ENCODE results near the gene CD53.
"Not testable (repeated sequence)": the region's sequence is repeated elsewhere in the genome, so short reads cannot be mapped to it uniquely, and the experiment has no call there.

The CD53 gene, protein sequence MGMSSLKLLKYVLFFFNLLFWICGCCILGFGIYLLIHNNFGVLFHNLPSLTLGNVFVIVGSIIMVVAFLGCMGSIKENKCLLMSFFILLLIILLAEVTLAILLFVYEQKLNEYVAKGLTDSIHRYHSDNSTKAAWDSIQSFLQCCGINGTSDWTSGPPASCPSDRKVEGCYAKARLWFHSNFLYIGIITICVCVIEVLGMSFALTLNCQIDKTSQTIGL

DNA sequence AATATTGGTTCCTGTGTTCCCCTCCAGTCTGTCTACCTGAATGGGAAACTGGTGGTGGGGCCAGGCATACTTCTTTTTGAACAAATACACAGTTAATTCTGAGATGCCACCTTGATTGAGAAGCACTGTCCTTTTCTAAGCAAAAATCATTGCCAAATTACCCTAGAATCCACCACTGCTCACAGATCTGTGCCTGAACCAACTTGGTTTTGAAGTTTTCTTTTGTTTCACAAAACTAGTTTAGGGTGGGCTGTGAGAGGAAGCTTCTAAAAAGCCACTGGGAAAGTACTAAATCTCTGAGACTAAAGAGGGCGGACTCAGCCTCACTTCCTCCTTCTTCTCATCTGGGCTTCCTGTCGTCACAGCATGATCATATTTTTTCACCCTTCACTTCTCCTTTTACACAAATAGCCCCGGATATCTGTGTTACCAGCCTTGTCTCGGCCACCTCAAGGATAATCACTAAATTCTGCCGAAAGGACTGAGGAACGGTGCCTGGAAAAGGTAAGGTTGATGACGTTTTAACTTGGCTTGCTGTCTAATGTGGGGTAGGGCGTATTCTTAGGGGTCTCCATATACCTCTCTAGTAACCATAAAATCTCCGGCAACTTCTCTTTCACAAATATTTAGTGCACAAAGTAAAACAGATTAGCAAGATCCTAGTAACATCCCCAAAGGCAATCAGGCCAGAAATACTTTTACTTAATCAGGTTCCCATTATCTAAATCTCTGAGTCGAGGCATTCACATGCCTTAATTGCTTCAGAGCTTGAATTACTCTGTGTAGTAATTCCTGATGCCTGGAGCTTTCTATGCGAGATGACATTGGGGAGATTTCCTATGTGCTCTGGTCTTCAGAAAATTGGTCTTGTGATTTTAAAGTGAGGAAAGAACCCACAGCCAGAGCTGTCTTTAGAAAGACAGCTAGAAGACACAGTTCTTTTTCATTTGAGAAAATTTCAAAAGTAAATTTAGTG lies at the start of gene CD53:
TSS of gene CD53 (plus strand) at position 404 of the 976 bp plus-strand sequence. CDS start 18,261 bp downstream, outside the sequence.
- DNase-seq (ENCODE audit: extremely low read depth in 1 of 2, low read depth in 1 of 2): no peak

DNA sequence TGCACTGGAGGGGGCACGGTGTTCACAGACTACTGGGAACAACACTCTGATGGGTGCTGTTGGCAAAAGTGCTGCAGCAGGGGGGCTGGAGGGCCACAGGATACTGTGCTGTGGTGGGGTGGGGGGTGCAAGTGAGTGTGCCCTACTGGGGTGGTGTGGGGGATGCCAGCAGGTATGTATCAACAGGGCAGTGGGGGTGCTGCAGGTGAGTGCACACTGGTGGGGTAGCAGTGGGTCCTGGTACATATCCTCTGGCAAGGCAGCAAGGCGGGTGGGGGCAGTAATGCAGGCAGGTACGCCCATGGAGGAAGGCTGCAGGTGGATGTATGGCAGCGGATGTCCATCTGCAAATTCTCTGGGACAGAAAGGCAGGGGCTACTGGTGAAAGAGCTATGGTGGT lies 48.8 kb upstream of the CD53 start:
- DNase-seq (ENCODE audit: extremely low read depth in 1 of 2, low read depth in 1 of 2): no peak

DNA sequence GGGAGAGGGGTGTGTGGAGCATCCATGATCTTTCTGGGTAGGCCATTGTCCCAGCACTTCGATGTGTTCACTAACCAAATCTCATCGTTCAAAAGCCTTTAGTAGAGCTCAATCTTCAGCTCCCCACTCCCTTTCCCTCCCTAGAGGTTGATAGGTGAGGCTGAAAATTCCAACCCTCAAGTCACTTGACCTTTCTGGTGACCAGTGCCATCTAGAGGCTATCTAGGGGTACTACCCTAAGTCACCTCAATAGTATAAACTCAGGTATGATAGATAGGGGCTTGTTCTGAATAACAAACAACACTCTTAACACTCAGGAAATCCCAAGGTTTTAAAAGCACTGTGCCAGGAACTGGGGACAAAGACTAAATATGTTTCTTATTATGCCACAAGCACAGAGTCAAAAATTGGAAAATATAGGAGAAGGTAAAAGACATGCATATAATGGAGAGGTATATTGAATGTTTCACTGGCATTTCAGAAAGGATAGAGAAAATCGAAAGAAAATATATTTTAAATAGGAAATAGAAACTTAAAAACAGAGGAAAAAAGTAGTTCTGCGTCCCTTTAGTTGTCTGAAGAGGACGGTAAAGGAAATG lies 42.9 kb upstream of the CD53 start:
- no peak for DNase-seq (ENCODE audit: extremely low read depth in 1 of 2, low read depth in 1 of 2)

DNA sequence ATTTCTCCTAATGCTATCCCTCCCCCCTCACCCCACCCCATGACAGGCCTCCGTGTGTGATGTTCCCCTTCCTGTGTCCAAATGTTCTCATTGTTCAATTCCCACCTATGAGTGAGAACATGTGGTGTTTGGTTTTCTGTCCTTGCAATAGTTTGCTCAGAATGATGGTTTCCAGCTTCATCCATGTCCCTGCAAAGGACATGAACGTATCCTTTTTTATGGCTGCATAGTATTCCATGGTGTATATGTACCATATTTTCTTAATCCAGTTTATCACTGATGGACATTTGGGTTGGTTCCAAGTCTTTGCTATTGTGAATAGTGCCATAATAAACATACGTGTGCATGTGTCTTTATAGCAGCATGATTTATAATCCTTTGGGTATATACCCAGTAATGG lies 39.2 kb upstream of the CD53 start:
- DNase-seq (ENCODE audit: extremely low read depth in 1 of 2, low read depth in 1 of 2): not testable (repeated sequence)

DNA sequence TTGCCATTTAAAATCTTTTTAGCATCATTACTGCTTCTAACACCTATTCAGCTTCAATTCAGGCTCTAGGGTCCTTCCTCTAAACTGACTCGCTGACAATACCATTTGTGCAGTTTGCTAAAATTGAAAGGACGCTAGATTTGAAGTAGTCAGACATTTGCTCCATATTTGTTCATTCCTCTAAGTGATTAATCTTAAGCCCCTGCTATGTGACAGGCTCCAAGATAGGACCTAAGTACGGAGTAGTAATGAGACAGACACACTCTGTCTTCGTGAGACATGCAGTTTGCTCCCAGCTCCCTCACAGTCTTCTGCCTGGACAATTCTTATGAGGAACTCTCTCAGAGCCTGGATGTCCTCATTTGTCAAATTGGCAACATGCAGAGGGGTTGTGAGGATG lies 26.1 kb upstream of the CD53 start:
- no peak for DNase-seq (ENCODE audit: extremely low read depth in 1 of 2, low read depth in 1 of 2)

DNA sequence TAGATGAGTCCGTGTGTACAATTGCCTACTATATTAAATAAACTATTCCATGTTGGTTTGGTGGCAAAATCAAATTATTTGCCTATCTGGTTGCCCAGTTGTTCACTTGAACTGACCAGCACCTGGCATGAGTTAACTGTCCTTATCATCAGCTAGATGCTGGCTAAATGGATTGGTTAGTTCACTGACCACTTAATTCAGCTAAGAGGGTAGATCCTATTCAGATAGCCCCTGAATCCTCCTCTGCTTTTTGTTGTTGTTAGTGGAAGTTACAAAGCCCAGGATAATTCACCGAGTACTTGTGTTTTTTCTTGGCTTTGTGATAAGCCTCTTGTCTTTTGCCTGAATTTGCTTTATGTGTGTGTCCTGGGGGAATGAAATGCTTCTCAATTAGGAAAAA lies 22.8 kb upstream of the CD53 start:
- no peak for DNase-seq (ENCODE audit: extremely low read depth in 1 of 2, low read depth in 1 of 2)

DNA sequence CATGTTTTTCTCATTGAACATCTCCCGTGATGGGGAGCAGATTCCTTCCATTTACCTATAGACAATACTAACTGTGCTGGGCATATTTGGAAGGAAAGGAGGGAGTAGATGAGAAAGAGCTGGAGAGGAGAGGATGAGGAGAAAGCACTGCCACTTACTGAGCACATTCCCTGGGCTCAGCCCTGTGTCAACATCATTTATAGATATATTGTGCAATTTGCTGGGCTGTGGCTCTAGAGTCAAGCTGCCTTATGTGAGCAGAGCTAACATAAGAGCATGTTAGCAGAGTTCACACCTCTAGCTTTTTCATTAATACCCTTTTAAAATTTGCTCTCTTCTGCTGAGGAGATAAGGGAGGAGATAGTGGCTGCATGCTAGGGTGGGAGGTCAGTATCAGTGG lies 22.3 kb upstream of the CD53 start:
- no peak for DNase-seq (ENCODE audit: extremely low read depth in 1 of 2, low read depth in 1 of 2)

DNA sequence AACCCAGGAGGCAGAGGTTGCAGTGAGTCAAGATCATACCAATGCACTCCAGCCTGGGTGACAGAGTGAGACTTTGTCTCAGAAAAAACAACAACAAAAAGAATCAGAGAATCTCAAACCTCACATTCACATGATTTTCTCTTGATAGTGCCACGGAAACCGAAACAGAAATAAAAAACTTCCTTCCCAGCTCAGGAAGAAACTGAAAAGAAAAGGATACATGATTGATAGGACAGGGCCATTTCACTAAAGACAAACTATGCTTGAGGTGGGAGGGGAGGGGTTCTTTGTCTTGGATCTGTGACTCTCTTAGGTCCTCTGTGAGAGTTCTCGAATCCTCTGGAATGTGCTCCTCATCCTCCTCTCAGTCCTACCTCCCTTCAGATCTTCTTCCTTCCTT lies 19.8 kb upstream of the CD53 start:
- DNase-seq (ENCODE audit: extremely low read depth in 1 of 2, low read depth in 1 of 2): no peak

DNA sequence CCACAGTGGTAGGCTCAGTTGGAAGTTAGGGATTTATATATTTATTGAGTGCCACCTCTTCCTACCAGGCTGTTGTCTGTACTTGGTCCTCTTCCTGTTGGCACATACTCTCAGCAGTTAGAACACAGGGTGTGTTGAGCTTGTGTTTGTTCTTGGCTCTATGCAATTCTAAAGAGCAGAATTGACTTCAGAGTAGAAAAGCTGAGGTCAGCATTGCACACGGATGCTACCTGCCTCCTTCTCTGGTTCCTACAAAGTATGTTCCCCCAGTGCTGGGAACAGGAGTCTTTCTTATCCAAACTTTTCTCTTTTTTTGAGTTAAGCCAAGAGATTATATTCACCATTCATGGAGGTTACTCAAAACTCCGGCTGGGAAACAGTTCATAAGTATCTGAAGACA lies 16.5 kb upstream of the CD53 start:
- no peak for DNase-seq (ENCODE audit: extremely low read depth in 1 of 2, low read depth in 1 of 2)

DNA sequence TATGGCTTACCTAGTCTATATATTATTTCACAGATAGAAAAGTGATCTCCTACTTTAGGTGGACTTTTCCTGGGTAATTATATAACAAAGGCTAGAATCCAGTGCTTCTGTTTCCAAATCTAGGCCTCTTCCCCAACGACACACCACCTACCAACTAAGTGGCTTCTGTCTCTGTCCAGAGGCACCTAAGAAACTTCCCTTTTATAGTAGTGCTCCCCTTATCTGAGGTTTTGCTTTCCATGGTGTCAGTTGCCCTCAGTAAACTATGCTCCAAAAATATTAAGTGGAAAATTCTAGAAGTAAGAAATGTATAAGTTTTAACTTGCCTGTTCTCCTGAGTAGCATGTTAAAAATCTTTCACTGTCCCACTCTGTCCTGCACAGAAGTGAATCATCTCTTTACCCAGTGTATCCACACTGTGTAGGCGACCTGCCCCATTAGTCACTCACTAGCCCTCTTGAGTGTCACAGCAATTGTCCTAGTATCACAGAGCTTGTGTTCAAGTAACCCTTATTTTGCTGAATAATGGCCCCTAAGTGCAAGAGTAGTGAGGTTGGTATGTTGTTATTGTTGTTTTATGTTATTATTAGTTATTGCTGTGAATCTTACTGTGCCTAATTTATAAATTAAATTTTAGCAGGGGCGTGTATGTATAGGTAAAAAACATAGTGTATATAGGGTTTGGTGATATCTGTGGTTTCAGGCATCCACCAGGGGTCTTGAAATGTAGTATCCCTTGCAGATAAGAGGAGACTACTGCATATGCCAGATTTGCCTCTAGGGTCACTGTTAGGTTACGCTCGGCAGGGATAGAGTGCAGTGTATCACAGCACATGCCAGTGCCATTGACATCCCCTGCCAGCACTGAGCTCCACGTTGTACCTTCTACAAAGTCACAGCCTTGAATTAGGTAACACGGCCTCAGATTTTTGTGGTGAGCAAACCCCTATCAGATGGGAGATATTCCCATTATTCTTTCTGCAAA lies 14.7 kb upstream of the CD53 start:
- DNase-seq (ENCODE audit: extremely low read depth in 1 of 2, low read depth in 1 of 2): no peak

DNA sequence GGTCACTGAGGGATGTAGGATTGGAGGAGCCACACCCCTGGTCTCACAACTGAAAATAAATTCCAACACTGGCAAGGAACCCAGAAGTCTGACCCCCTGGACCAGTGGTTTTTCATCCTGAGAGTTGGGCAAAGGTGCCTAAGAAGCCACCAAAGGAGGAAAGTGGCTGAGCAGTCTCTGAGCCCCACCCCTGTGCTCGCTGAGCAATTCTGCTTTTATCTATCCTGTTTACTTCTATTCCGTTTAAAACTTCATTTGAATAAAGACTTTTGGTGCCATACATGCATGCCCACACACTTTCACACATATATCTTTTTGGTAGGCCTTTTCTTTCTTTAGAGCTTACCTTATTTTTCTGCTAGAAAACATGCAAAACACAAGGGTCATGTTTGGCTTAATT lies 13.9 kb upstream of the CD53 start:
- DNase-seq (ENCODE audit: extremely low read depth in 1 of 2, low read depth in 1 of 2): no peak

DNA sequence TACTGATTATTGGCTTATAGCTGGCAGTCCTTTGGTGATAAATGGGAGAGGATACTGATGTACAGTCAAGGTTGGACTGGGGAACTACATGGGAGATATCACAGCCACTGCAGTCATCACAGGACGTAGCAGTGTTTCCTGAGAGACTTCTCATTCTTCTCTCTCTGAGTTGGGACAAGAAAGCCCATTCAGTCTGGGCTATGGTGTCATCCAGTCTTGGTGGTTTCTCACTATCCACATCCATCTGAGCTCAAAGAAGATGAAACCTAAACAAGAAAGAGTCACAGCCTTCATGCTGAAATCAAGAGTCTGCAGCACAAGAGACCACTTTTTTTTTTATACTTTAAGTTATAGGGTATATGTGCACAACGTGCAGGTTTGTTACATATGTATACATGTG lies 12.8 kb upstream of the CD53 start:
- no peak for DNase-seq (ENCODE audit: extremely low read depth in 1 of 2, low read depth in 1 of 2)

DNA sequence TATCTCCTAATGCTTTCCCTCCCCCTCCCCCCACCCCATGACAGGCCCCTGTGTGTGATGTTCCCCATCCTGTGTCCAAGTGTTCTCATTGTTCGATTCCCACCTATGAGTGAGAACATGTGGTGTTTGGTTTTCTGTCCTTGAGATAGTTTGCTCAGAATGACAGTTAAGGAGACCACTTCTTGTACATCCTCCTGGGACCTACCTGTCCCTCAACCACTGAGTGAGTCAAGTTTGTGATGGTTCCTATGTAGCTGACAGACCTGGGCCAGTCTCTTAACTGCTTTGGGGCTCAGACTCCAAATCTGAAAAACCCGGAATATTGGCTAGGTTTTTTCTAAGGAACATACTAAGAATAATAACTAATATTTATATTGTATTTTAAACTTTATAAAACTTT lies 12.3 kb upstream of the CD53 start:
- DNase-seq (ENCODE audit: extremely low read depth in 1 of 2, low read depth in 1 of 2): not testable (repeated sequence)

DNA sequence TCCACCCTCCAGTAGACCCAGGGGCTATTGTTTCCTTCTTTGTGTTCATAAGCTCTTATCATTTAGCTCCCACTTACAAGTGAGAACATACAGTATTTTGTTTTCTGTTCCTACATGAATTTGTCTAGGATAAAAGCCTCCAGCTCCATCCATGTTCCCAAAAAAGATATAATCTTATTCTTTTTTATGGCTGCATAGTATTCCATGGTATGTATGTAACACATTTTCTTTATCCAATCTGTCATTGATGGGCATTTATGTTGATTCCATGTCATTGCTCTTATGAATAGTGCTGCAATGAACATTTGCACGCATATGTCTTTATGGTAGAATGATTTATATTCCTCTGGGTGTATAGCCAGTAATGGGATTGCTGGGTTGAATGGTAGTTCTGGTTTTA lies 11.0 kb upstream of the CD53 start:
- DNase-seq (ENCODE audit: extremely low read depth in 1 of 2, low read depth in 1 of 2): not testable (repeated sequence)

DNA sequence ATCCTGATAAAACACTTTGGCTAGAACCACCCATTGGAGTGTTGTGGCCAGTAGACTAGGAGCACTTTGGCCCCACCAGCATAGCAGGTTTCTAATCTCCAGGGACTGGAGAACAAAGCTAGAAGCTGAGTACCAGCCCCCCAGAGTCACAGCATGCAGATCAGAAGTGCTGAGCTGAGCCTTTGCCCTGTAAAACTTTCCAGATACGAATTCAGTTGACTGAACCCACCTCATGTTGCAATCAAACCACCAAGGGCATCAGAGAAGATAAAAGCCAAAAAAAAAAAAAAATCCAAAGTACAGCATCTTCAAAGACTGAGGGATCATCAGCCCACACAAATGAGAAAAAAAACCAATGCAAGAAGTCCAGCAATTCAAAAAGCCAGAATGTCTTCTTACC lies 8.7 kb upstream of the CD53 start:
- no peak for DNase-seq (ENCODE audit: extremely low read depth in 1 of 2, low read depth in 1 of 2)

DNA sequence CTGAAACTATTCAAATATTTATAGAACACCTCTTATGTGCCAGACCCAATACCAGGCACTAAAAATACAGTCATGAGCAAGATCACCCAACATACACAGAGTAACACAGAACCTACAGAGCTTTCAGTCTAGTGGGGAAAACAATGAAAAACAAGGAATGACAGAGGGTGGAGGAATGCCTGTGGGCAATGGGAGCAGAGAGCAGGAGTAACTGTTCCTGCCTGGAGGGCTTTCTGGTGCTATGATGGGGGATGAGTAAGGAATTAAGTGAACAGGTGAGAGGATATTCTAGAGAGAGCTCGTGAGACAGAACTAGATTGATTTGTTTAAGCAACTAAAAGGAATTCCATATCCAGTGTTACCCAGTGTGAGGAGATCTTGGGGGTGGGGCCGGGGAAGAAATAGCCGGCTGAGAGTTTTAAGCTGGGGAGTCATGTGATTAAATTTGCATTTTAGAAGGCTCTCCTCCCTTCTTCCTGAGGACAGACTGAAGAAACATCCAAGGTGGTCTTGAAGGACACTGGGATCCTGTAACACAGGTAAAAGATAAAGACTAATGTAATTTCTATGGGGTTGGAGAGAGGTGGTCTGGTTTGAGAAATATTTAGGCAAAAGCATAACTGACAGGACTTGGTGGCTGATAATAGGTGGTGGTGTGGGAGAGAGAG lies 2.1 kb upstream of the CD53 start:
- DNase-seq (ENCODE audit: extremely low read depth in 1 of 2, low read depth in 1 of 2): no peak

DNA sequence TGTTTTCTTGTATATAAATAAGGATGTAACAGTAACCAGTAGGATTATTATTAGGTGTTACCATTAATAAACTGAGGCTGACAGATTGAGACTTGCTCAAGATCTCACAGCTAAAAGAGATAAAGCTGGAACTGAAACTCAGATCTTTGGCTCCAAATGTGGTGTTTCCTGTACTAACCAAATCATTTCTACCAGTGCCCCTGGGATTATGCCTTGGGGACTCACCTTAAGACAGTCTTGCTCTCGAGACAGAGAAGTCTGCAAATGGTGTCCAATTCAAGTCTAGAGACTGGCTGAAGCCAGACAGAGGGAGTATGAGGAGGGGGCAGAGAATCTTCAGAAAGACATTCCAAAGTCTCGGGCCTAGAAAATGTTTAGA lies 593 bp upstream of the CD53 start:
- DNase-seq (ENCODE audit: extremely low read depth in 1 of 2, low read depth in 1 of 2): no peak

DNA sequence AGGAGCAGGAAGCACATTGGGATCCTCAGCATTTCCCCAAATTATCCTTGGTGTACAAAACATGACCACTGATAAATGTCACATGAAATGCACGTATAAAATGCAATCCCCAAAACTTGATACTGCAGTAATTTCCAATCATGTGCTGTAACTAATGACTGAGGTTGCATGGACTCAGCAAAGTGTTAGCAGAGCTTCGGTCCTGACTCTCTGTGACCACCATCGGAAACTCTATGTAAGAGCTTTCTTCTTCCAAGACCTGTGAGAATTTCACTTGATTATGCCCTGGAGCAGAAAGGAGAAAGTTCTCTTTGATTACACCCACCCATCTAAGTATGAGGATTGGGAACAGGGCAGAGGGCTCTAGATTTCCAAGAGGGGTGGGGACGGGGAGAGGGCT lies 908 bp downstream of the CD53 start:
- DNase-seq (ENCODE audit: extremely low read depth in 1 of 2, low read depth in 1 of 2): no peak

DNA sequence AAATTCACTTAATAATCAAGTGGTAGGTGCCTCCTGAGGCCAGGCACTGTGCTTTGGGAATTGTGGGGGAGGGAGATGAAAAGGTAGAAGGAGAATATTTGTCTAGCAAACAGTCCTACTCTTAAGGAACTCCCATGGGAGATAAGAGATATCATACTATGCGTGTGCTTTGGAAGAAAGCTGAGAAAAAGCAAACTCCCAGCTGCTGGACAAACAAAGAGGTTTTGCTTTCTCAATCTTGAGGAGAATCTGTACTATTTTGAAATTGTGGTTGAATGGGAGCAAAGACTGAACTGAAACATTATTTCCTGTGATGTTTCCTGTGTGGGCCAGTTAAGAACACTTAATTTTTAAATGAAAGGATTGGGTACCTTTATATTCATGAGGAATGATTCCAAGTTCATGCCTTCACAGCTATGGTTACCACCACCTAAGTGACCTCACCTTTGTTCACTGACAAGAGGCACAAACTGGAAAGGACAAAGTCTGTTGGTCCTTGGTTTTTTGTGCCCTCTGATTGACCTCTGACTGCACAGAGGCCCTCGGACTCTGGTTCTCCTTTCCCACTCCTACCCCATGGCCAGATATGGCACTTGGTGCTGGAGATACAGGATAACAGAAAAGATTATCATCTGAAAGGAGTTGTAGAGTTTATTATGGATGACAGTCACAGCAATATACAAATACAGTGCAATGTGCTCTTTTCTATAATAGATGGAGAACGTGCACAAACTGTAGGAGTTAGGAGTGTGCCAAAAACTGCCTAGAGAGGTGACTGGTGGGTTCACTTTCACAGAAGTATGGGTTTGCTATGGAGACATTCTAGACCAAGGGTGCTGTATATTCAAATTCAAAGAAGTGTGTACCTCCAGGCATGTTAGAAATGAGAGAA lies 1.6 kb downstream of the CD53 start:
- DNase-seq (ENCODE audit: extremely low read depth in 1 of 2, low read depth in 1 of 2): no peak
